Gastroesophageal sphincter (tissue), 2 donors: ENCODE measurements around the gene FNDC3B.

Experiments
- EP300 ChIP-seq: sonication (generic); formaldehyde crosslinking; IDR thresholded peaks from one replicate; pipeline ENCODE4 v1.6.1; 2017; ENCODE audit warnings: antibody characterized with exemption, mild to moderate bottlenecking
- POLR2AphosphoS5 ChIP-seq: sonication (generic); formaldehyde crosslinking; IDR thresholded peaks from one replicate; pipeline ENCODE4 v1.6.1; 2017; ENCODE audit warnings: antibody characterized with exemption

- no peak for TF ChIP-seq POLR2AphosphoS5
- no peak for TF ChIP-seq EP300
Observed at GRCh38 chr3:172193436-172193835, 154.1 kb downstream of the FNDC3B start.
